Right forelimb (tissue), 1 donor: Measurements from ENCODE around the gene CARMIL1.
"Not testable (repeated sequence)": the region's sequence is repeated elsewhere in the genome, so short reads cannot be mapped to it uniquely, and the experiment has no call there.

Source experiments
- DNase-seq: peaks from one replicate; pipeline ENCODE4 v3.0.0-alpha.2; 2018

CARMIL1 gene

GRCh38 chr6:25586119-25586518, 306.9 kb downstream of the CARMIL1 start:
- not testable (repeated sequence) for DNase-seq

GRCh38 chr6:25586927-25587326, 307.8 kb downstream of the CARMIL1 start:
- DNase-seq, result no peak

- DNase-seq, result no peak
These were observed 311.8 kb downstream of the CARMIL1 start for GRCh38 chr6:25590986-25591385.

GRCh38 chr6:25596928-25597818, 318.0 kb downstream of the CARMIL1 start:
- no peak for DNase-seq

GRCh38 chr6:25599516-25600085, 320.4 kb downstream of the CARMIL1 start:
- no peak for DNase-seq

- DNase-seq, result no peak
These were observed 322.9 kb downstream of the CARMIL1 start for GRCh38 chr6:25601800-25602673.

GRCh38 chr6:25602674-25602982, 323.5 kb downstream of the CARMIL1 start:
- DNase-seq, result no peak

- DNase-seq, result no peak
These were observed 324.1 kb downstream of the CARMIL1 start for GRCh38 chr6:25603251-25603650.

GRCh38 chr6:25606151-25606550, 327.0 kb downstream of the CARMIL1 start:
- no peak for DNase-seq

- no peak for DNase-seq
These were observed 329.5 kb downstream of the CARMIL1 start for GRCh38 chr6:25608558-25609174.

- no peak for DNase-seq
These were observed 333.5 kb downstream of the CARMIL1 start for GRCh38 chr6:25612666-25613065.

GRCh38 chr6:25613415-25613814, 334.2 kb downstream of the CARMIL1 start:
- DNase-seq, result no peak

GRCh38 chr6:25614052-25614451, 334.9 kb downstream of the CARMIL1 start:
- DNase-seq, result no peak

- no peak for DNase-seq
These were observed 336.3 kb downstream of the CARMIL1 start for GRCh38 chr6:25615471-25615870.

- no peak for DNase-seq
These were observed 338.8 kb downstream of the CARMIL1 start for GRCh38 chr6:25617997-25618396.

- DNase-seq, result no peak
These were observed 340.0 kb downstream of the CARMIL1 start for GRCh38 chr6:25619217-25619616.

GRCh38 chr6:25620391-25620790, 341.2 kb downstream of the CARMIL1 start:
- no peak for DNase-seq

- no peak for DNase-seq
These were observed 343.9 kb downstream of the CARMIL1 start for GRCh38 chr6:25623065-25623464.

- no peak for DNase-seq
These were observed 344.7 kb downstream of the CARMIL1 start for GRCh38 chr6:25623879-25624278.

- DNase-seq, result no peak
These were observed 347.8 kb downstream of the CARMIL1 start for GRCh38 chr6:25627001-25627400.

GRCh38 chr6:25628471-25629197, 349.5 kb downstream of the CARMIL1 start:
- no peak for DNase-seq

- no peak for DNase-seq
These were observed 350.0 kb downstream of the CARMIL1 start for GRCh38 chr6:25629198-25629576.
